Gastroesophageal sphincter (tissue), 4 donors: ENCODE measurements around the gene FADS3. TPM values are rescaled to one million over a fixed set of nuclear protein-coding genes. Genes with fewer than 3 reads are reported as not detected.

ENCODE experiments used
- ATAC-seq: fragments of 150-250 bp; one replicate; pipeline ENCODE4 v1.9.1; 2016; ENCODE audit warnings: mild to moderate bottlenecking, moderate library complexity
- H3K27ac ChIP-seq, 4 donors: fragments of 200-600 bp; sonication (generic) in 3 of 4; 1 replicate in 3 of 4; 2 replicates in 1 of 4; pipeline ENCODE4 v1.5.1; 2016 to 2019
- H3K27me3 ChIP-seq: fragments of 200-600 bp; sonication (generic); one replicate; pipeline ENCODE4 v1.5.1; 2019
- H3K36me3 ChIP-seq, 2 donors: fragments of 200-600 bp; sonication (generic); one replicate each; pipeline ENCODE4 v1.5.1; 2019; ENCODE audit warnings: control low read depth in 1 of 2
- H3K4me1 ChIP-seq, 3 donors: fragments of 200-600 bp; sonication (generic); 1 replicate in 2 of 3; 2 replicates in 1 of 3; pipeline ENCODE4 v1.5.1; 2016 to 2019; ENCODE audit warnings: control low read depth in 2 of 3
- H3K4me3 ChIP-seq, 2 donors: fragments of 200-600 bp; sonication (generic); one replicate each; pipeline ENCODE4 v1.5.1; 2019; ENCODE audit warnings: mild to moderate bottlenecking in 1 of 2, moderate library complexity in 1 of 2
- H3K9me3 ChIP-seq, 3 donors: fragments of 200-600 bp; sonication (generic); one replicate each; pipeline ENCODE4 v1.5.1; 2017 to 2019; ENCODE audit warnings: control low read depth in 2 of 3
- CTCF ChIP-seq, 4 experiments: fragments of 200-600 bp in 2 of 4; fragments of 450-650 bp in 2 of 4; sonication (generic) in 1 of 4; IDR thresholded peaks; one replicate each; pipeline ENCODE4 v1.5.1; 2017 to 2019; ENCODE audit warnings: antibody characterized with exemption in 4 of 4, mild to moderate bottlenecking in 2 of 4, moderate library complexity in 2 of 4
- EP300 ChIP-seq: sonication (generic); formaldehyde crosslinking; IDR thresholded peaks from one replicate; pipeline ENCODE4 v1.6.1; 2017; ENCODE audit warnings: antibody characterized with exemption, mild to moderate bottlenecking
- POLR2A ChIP-seq, 2 donors: fragments of 450-650 bp; IDR thresholded peaks; one replicate each; pipeline ENCODE4 v1.6.1; 2017; ENCODE audit warnings: antibody characterized with exemption in 2 of 2, mild to moderate bottlenecking in 2 of 2, moderate library complexity in 1 of 2
- POLR2AphosphoS5 ChIP-seq: sonication (generic); formaldehyde crosslinking; IDR thresholded peaks from one replicate; pipeline ENCODE4 v1.6.1; 2017; ENCODE audit warnings: antibody characterized with exemption
- WGBS, 2 donors: methylation state at CpG; one replicate each; pipeline ENCODE4 v1.1.5; 2018; ENCODE audit warnings: low coverage in 1 of 2; 5-methylcytosine and 5-hydroxymethylcytosine counted together
- total RNA-seq, 4 donors: library from RNA; depleted of rRNA; stranded (reverse); fragments of >200 nt; gene quantifications; one replicate each; pipeline ENCODE4 v1.1.0, GENCODE V29; 2016

The FADS3 gene
- total RNA-seq, 4 donors from 2014 or later, result 41.6 to 81.6 (median 60.5) TPM

DNA sequence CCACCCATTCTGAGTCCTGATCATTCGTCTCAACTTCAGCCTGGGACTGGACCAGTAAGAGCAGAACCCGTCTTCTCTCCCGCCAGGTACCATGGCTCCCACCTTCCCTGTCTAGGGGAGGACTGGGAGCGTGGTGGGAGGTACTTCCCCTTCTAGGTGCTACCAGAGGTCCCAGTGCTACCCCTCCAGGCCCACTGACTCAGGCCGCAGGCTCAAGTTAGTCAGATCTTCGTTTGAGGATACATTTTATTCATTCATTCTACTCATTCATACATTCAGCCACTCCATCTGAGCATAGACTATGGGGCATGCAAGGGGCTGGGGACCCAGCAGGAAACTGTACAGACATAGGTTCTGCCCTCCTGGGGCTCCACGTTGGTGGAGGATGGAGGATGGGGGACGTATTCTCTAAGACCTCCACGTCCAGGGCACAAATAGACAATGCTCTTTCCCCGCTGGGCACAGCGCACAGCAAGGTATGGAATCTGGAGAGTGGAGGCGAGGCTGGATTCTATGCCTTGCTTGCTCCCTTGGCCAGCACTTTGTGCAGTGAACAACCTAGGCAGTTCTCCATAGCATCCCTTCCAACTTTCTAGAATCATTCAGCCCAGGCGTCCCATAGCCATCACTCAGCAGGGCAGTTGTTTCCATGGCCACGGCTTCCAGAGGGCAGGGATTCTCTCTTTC is 27.0 kb upstream of the FADS3 start:
- WGBS, 2 donors, result 71 to 90% methylated on average over 2 to 8 of the region's 14 CpGs
- H3K27me3 ChIP-seq, result peaks cover 24% of the 10 kb centered on the region
- peak overlapping the region in 1 of 2 donors; percentile 82 for H3K4me3 ChIP-seq
- TF ChIP-seq EP300 (no peak), POLR2A (IDR thresholded peaks at IDR 0.05) (no peak), POLR2AphosphoS5 (no peak), CTCF (IDR thresholded peaks at IDR 0.05) (no peak)
- H3K36me3 ChIP-seq, result no peaks in the 10 kb centered on the region
- peak overlapping the region in 3 of 4 donors; percentile 72 to 85 (median 82) for H3K27ac ChIP-seq
- ATAC-seq, result no peak
- no peaks in the 10 kb centered on the region for H3K9me3 ChIP-seq
- H3K4me1 ChIP-seq, result peaks cover 0 to 83% (median 26%) of the 10 kb centered on the region in 3 donors

DNA sequence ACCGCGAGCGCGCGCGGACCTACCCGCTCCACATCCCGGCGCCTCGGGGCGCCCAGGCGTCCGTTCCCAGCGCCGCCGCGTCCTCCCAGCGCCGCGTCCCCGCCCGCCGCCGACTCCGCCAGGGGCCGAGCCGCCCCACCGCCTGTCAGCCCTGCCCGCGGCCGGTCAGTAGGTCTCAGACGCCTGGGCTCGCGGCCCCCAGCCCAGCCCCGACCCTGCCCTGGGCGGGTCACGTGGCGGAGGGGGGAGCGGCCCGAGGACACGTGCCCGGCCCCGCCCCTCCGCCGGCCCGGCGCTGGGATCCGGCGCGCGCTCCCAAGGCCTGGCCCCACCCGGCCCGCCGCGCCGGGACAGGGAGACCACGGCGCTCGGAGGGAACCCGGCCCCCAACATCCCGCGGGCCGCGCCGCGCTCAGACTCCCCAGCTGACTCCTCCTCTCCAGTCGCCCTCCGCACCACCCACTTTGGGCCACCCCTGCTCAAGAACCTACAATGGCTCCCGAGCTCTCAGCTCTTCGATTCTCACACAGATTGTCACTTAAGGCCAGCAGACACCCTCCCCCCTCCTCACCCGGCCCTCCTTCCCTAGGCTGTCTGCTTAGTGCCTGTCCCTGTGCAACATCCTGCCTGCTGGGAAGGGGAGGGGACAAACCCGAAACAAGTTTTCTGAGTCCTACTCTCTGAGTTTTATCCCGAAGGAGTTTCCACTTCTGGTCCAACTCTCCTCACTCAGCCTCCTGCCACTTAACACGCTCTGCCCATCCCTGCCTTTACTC is 26.2 kb upstream of the FADS3 start, which contains the start of gene RAB3IL1:
TSS of gene RAB3IL1 (minus strand) at position 233 of the 776 bp plus-strand sequence. CDS start at position 34, 199 bp downstream.
- WGBS, 2 donors, result 5 to 10% methylated on average over 6 to 7 of the region's 74 CpGs
- peaks cover 24% of the 10 kb centered on the region for H3K27me3 ChIP-seq
- ATAC-seq, result peak; percentile 85
- H3K4me3 ChIP-seq, result peak within 1 kb of the TSS; percentile 45 to 82
- H3K27ac ChIP-seq, result peak within 1 kb of the TSS in 3 of 4 donors; percentile 72 to 85 (median 82)
- H3K36me3 ChIP-seq, result no peaks in the 10 kb centered on the region
- no peaks in the 10 kb centered on the region for H3K9me3 ChIP-seq
- TF ChIP-seq CTCF (IDR thresholded peaks at IDR 0.05) (peak in 2 of 4 experiments; percentile 8 to 11), POLR2A (IDR thresholded peaks at IDR 0.05) (peak; percentile 32 to 51), EP300 (no peak), POLR2AphosphoS5 (peak; percentile 44)
- peaks cover 0 to 83% (median 17%) of the 10 kb centered on the region in 3 donors for H3K4me1 ChIP-seq

GRCh38 chr11:61916737-61917333 is 25.5 kb upstream of the FADS3 start:
- peak overlapping the region in 3 of 4 donors; percentile 72 to 85 (median 82) for H3K27ac ChIP-seq
- H3K9me3 ChIP-seq, result no peaks in the 10 kb centered on the region
- peak overlapping the region; percentile 45 to 82 for H3K4me3 ChIP-seq
- TF ChIP-seq POLR2AphosphoS5, result no peak
- no peak for TF ChIP-seq POLR2A (IDR thresholded peaks at IDR 0.05)
- TF ChIP-seq EP300, result no peak
- no peak for TF ChIP-seq CTCF (IDR thresholded peaks at IDR 0.05)
- H3K4me1 ChIP-seq, result peaks cover 0 to 83% (median 23%) of the 10 kb centered on the region in 3 donors
- peaks cover 24% of the 10 kb centered on the region for H3K27me3 ChIP-seq
- H3K36me3 ChIP-seq, result no peaks in the 10 kb centered on the region
- peak; percentile 1 for ATAC-seq
- 6% methylated on average over 5 of the region's 32 CpGs; no CpG with 5 or more reads in 1 of the 2 donors for WGBS, 2 donors

DNA sequence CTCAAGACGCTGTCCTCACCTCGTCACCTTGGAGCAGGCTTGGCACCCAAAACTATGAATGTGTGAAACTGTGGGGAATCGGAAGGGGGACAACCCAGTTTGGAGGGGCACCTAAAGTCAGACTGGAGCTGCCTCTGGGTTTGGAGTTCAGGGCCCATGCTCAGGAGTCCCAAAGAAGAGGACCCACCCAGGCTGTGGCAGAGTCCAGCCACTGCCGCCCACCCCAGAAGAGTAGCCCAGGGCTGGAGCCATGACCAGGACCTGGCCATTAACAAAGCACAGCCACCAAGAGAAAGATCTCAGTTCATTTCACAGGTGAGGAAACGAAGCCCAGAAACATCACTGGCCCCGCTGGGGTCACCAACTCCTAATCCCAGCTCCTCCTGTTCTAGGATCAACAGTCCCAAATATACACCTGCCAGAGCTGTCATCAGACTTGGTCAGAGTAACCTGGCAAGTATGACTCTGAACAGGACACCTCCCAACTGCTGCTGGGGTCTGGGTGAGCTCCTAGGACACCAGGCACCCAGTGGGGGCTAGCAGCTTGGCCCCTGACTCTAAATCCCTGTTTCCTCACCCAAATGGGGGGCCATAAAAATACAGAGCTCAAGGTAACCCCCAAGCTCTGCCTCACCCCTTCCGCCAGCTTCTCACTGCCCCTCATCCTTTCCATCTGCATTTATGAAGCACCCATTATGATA is 23.3 kb upstream of the FADS3 start:
- Histone ChIP-seq H3K4me1 (peaks cover 0 to 90% (median 31%) of the 10 kb centered on the region in 3 donors), H3K9me3 (no peaks in the 10 kb centered on the region), H3K4me3 (no peak overlapping the region), H3K36me3 (no peaks in the 10 kb centered on the region), H3K27ac (peak overlapping the region in 2 of 4 donors; percentile 41 to 85), H3K27me3 (peaks cover 5% of the 10 kb centered on the region)
- ATAC-seq, result no peak
- TF ChIP-seq POLR2A (IDR thresholded peaks at IDR 0.05), result no peak
- TF ChIP-seq POLR2AphosphoS5, result no peak
- TF ChIP-seq CTCF (IDR thresholded peaks at IDR 0.05), result no peak
- TF ChIP-seq EP300, result no peak
- 100% methylated on average over 3 of the region's 7 CpGs; no CpG with 5 or more reads in 1 of the 2 donors for WGBS, 2 donors
